Myocyte (in vitro differentiated cells): ENCODE results near the gene CFAP100. TPM values are rescaled to one million over a fixed set of nuclear protein-coding genes. Genes with fewer than 3 reads are reported as not detected.

ENCODE experiments used
- DNase-seq: peaks from one replicate; pipeline ENCODE4 v3.0.0-alpha.2; 2012; ENCODE audit warnings: low read depth
- total RNA-seq: library from RNA; depleted of rRNA; stranded (reverse); fragments of >200 nt; gene quantifications from 2 replicates; pipeline ENCODE4 v1.2.3, GENCODE V29; 2014

The CFAP100 gene
- total RNA-seq, 1 donor from 2014 or later: not detected

GRCh38 chr3:126439346-126439967 lies 44.7 kb downstream of the CFAP100 start:
- no peak for DNase-seq

- DNase-seq: no peak
These were observed 45.4 kb downstream of the CFAP100 start for GRCh38 chr3:126439968-126440708.

GRCh38 chr3:126440709-126440995 lies 45.9 kb downstream of the CFAP100 start:
- no peak for DNase-seq

- DNase-seq: no peak
These were observed 46.7 kb downstream of the CFAP100 start for GRCh38 chr3:126441256-126441880.

GRCh38 chr3:126442094-126442855 lies 47.6 kb downstream of the CFAP100 start:
- DNase-seq: peak; percentile 25

GRCh38 chr3:126442856-126443242 lies 48.1 kb downstream of the CFAP100 start:
- DNase-seq: no peak

- no peak for DNase-seq
These were observed 50.8 kb downstream of the CFAP100 start for GRCh38 chr3:126445506-126445905.

- no peak for DNase-seq
These were observed 51.6 kb downstream of the CFAP100 start for GRCh38 chr3:126446301-126446700.

- DNase-seq: no peak
These were observed 52.1 kb downstream of the CFAP100 start for GRCh38 chr3:126446791-126447190.

- peak; percentile 80 for DNase-seq
These were observed 52.9 kb downstream of the CFAP100 start for GRCh38 chr3:126447456-126448106.

GRCh38 chr3:126448136-126448892 lies 53.6 kb downstream of the CFAP100 start:
- peak; percentile 79 for DNase-seq

- DNase-seq: no peak
These were observed 54.1 kb downstream of the CFAP100 start for GRCh38 chr3:126448893-126449180.

GRCh38 chr3:126449621-126450051 lies 54.9 kb downstream of the CFAP100 start:
- no peak for DNase-seq

- DNase-seq: no peak
These were observed 55.5 kb downstream of the CFAP100 start for GRCh38 chr3:126450219-126450618.

GRCh38 chr3:126450744-126451143 lies 56.0 kb downstream of the CFAP100 start:
- DNase-seq: no peak

- no peak for DNase-seq
These were observed 56.8 kb downstream of the CFAP100 start for GRCh38 chr3:126451511-126451910.

GRCh38 chr3:126452213-126452612 lies 57.5 kb downstream of the CFAP100 start:
- DNase-seq: peak; percentile 76

- DNase-seq: no peak
These were observed 59.3 kb downstream of the CFAP100 start for GRCh38 chr3:126454025-126454424.

- DNase-seq: no peak
These were observed 59.9 kb downstream of the CFAP100 start for GRCh38 chr3:126454437-126455198.

- DNase-seq: no peak
These were observed 61.5 kb downstream of the CFAP100 start for GRCh38 chr3:126456211-126456610.
